Measurements from ENCODE around the gene ZNF618. TPM values are rescaled to one million over a fixed set of nuclear protein-coding genes. Genes with fewer than 3 reads are reported as not detected.

Gene ZNF618
- total RNA-seq, 4 donors from 2014 or later, result 0.68 to 2.1 (median 1.3) TPM

DNA sequence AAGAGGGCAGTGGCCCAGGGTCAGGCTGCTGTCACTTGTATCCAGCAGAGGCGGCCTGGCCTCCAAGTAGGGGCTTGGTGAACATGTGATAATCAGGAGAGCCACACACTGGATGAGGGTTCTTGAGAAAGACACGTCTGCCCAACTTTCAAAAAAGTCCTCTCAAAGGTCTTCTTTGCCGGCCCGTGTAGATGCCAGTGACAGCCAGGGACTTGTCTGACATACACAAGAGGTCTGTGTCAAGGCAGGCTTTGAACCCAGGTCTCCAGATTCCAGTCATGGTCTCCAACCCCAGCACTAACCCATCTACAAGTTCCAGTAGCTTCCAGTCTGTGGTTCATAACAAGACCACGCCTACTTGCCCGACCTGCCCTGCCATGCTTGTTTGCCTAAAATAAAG lies 209.9 kb downstream of the ZNF618 start:
- no peak for DNase-seq
- H3K9me3 ChIP-seq, result no peaks in the 10 kb centered on the region
- 66 to 76% methylated on average over 4 to 6 of the region's 6 CpGs for WGBS, 2 donors
- H3K36me3 ChIP-seq, result no peaks in the 10 kb centered on the region
- no peak overlapping the region for H3K4me3 ChIP-seq
- H3K4me1 ChIP-seq, result peaks cover 0 to 10% (median 2%) of the 10 kb centered on the region in 3 donors
- intact Hi-C loops (cut with DNase I), result no loop called here
- no peak overlapping the region for H3K27ac ChIP-seq
- H3K27me3 ChIP-seq, result peaks cover 0 to 10% (median 0%) of the 10 kb centered on the region in 4 donors
- TF ChIP-seq, protein P1, sequence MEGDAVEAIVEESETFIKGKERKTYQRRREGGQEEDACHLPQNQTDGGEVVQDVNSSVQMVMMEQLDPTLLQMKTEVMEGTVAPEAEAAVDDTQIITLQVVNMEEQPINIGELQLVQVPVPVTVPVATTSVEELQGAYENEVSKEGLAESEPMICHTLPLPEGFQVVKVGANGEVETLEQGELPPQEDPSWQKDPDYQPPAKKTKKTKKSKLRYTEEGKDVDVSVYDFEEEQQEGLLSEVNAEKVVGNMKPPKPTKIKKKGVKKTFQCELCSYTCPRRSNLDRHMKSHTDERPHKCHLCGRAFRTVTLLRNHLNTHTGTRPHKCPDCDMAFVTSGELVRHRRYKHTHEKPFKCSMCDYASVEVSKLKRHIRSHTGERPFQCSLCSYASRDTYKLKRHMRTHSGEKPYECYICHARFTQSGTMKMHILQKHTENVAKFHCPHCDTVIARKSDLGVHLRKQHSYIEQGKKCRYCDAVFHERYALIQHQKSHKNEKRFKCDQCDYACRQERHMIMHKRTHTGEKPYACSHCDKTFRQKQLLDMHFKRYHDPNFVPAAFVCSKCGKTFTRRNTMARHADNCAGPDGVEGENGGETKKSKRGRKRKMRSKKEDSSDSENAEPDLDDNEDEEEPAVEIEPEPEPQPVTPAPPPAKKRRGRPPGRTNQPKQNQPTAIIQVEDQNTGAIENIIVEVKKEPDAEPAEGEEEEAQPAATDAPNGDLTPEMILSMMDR (IDR thresholded peaks at IDR 0.05), result no peak
- TF ChIP-seq POLR2A (IDR thresholded peaks at IDR 0.05), result no peak

DNA sequence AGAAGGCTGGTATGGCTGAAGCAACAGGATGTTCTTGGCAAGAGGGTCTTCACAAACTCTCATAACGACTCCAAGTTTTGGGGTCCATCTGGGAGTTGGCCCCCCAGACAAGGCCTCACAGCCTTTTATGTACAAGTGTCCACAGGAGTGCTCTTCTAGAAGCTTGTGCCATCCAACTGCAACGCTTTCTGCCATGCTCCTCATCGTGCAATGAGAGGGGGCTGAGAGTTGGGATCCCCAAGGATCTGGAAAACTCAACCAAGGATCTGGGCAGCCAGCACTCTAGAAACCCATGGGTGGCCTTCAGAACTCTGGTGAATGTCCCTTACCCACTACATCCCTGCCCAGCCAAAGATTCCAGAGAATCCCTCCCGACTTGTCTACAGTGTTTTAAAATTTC lies 210.5 kb downstream of the ZNF618 start:
- no peaks in the 10 kb centered on the region for H3K36me3 ChIP-seq
- 73 to 77% methylated on average over 2 of the region's 4 CpGs for WGBS, 2 donors
- TF ChIP-seq, protein P1 (IDR thresholded peaks at IDR 0.05), result no peak
- TF ChIP-seq POLR2A (IDR thresholded peaks at IDR 0.05), result no peak
- no peak for DNase-seq
- peaks cover 0 to 10% (median 2%) of the 10 kb centered on the region in 3 donors for H3K4me1 ChIP-seq
- no peaks in the 10 kb centered on the region for H3K9me3 ChIP-seq
- H3K27ac ChIP-seq, result no peak overlapping the region
- no peak overlapping the region for H3K4me3 ChIP-seq
- intact Hi-C loops (cut with DNase I), result no loop called here
- peaks cover 0 to 13% (median 0%) of the 10 kb centered on the region in 4 donors for H3K27me3 ChIP-seq

DNA sequence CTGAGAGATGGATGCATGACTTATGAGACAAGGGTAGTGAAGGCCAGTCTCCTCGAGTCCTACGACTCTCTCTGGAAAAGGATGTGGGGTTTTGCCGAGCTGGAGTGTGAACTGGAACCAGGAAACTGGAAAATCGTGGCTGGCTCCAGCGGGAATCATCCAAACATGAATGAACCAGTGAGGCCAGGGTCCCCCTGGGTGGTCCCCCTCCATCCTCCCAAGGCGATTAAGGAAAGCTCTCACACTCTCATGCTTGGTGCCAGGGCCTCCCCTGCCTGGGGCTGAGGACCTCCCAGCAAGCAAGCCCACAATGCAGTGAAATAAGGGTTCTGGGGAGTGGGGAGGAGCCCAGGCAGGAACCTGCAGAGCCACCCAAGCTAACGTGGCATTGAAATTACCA lies 211.6 kb downstream of the ZNF618 start:
- no peak overlapping the region for H3K4me3 ChIP-seq
- no peak for DNase-seq
- peaks cover 0 to 8% (median 1%) of the 10 kb centered on the region in 3 donors for H3K4me1 ChIP-seq
- no peaks in the 10 kb centered on the region for H3K9me3 ChIP-seq
- intact Hi-C loops (cut with DNase I), result no loop called here
- H3K27me3 ChIP-seq, result peaks cover 0 to 16% (median 0%) of the 10 kb centered on the region in 4 donors
- no peak overlapping the region for H3K27ac ChIP-seq
- 67 to 69% methylated on average over 6 to 7 of the region's 7 CpGs for WGBS, 2 donors
- no peak for TF ChIP-seq POLR2A (IDR thresholded peaks at IDR 0.05)
- TF ChIP-seq, protein P1 (IDR thresholded peaks at IDR 0.05), result no peak
- H3K36me3 ChIP-seq, result no peaks in the 10 kb centered on the region

DNA sequence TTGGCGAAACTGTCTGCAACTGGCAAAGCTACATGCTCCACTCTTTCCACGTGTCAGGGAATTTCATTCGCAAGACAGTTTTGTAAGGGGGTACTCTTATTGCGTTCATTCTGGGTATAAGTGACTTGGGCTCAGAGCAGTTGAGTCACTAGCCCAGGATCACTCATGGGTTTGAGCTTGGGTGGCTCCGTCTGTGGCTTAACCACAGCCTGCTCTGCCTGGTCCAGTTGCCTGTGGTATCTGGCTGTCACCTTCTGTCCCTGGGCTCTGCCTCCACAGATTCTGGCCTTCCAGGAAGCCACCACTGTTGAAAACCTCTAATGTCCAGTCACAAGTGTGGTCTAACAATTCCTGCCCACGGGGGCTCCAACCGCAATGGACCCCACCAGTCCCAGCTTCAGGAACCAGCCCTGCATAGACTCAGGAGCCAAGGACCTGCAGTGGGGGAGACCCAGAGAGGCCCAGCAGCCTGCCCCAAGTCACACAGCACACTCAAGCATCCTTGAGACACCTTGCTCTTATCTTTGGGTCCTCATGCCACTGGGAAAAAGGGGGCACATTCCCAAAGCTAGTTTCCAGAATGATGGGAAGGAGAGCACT lies 212.6 kb downstream of the ZNF618 start:
- TF ChIP-seq, protein P1 (IDR thresholded peaks at IDR 0.05), result no peak
- TF ChIP-seq POLR2A (IDR thresholded peaks at IDR 0.05), result no peak
- intact Hi-C loops (cut with DNase I), result no loop called here
- H3K36me3 ChIP-seq, result no peaks in the 10 kb centered on the region
- H3K27ac ChIP-seq, result no peak overlapping the region
- peaks cover 0 to 23% (median 0%) of the 10 kb centered on the region in 4 donors for H3K27me3 ChIP-seq
- no peak for DNase-seq
- H3K9me3 ChIP-seq, result no peaks in the 10 kb centered on the region
- 85 to 87% methylated on average over 5 of the region's 7 CpGs for WGBS, 2 donors
- H3K4me1 ChIP-seq, result no peaks in the 10 kb centered on the region
- no peak overlapping the region for H3K4me3 ChIP-seq

DNA sequence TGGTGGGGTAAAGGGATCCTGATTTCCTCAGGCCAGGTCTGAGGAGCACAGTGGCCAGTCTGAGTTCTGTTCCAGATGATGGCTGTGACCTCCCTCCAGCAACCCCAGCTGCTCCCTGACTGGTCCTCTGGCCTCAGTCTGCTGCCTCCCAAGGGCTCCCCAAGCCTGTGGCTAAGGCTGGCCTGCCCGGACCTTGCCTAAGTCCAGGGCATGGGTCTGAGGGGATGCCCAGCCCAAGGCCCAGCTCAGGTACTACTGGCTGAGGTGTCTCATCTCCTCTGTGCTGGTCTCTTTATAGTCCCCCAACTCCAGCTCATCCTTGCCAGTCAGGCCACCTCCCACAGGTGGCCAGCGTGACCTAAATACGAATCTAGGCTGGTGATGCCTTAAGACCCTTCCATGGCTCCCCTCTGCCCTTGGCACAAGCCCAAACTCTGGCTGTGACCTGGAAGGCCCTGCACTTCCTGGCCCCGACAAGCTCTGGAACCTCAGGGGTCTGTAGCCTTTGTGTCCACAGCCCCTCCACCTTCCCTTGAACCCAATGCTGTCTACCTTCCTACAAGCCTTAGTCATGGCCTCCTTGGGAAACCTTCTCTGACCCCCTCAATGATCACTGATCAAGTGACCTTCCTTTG lies 213.2 kb downstream of the ZNF618 start:
- Histone ChIP-seq H3K9me3 (no peaks in the 10 kb centered on the region), H3K36me3 (no peaks in the 10 kb centered on the region), H3K4me1 (no peaks in the 10 kb centered on the region), H3K4me3 (no peak overlapping the region), H3K27ac (no peak overlapping the region), H3K27me3 (peaks cover 0 to 23% (median 0%) of the 10 kb centered on the region in 4 donors)
- no peak for DNase-seq
- intact Hi-C loops (cut with DNase I), result no loop called here
- TF ChIP-seq, protein P1 (IDR thresholded peaks at IDR 0.05), result no peak
- no peak for TF ChIP-seq POLR2A (IDR thresholded peaks at IDR 0.05)
- WGBS, 2 donors, result no CpG with 5 or more reads among the region's 4 CpGs

All from esophagus squamous epithelium (tissue), 5 donors.